RWPE1 (cell line): Measurements from ENCODE around the gene ELAVL1.

Experiments
- CTCF ChIA-PET: fragments of 350-600 bp; sonication (Branson Sonifier 250); formaldehyde crosslinking; extraction: SDS; loops from one replicate; lab custom pipeline; 2021; lab: Yijun Ruan, JAX
- POLR2A ChIA-PET: fragments of 400-600 bp; formaldehyde crosslinking; extraction: SDS; loops from one replicate; lab custom pipeline; 2020; ENCODE audit warnings: antibody characterized with exemption; ENCODE audit not compliant: low non-redundant PET; lab: Yijun Ruan, JAX
- DNase-seq: peaks from one replicate; pipeline ENCODE4 v3.0.0; 2012; ENCODE audit warnings: low spot score
- H3K27ac ChIP-seq: fragments of 450-650 bp; 2 replicates; pipeline ENCODE4 v1.5.1; 2017
- CTCF ChIP-seq: fragments of 450-650 bp; conservative IDR thresholded peaks from 2 replicates; pipeline ENCODE4 v1.5.1; 2017; ENCODE audit warnings: low read depth, mild to moderate bottlenecking

The ELAVL1 gene

GRCh38 chr19:8005534-8006256 is at the start of gene ELAVL1:
Gene ELAVL1, minus strand, starts transcription at chr19:8005641. Its CDS starts 13,826 bp downstream, at chr19:7991815.
- ChIA-PET POLR2A (interaction anchor here (1.1 to 2.4 kb wide), 2 partner anchors 16 to 62 kb away, joined by 3 to 6 read pairs; partner anchors contain the start of gene TIMM44), CTCF (interaction anchor here (1.2 kb wide), 1 partner anchor 61 kb away, joined by 5 read pairs; no protein-coding TSS in a partner anchor)
- DNase-seq: peak; percentile 91
- no peak for TF ChIP-seq CTCF
- peak within 1 kb of the TSS; percentile 81 for H3K27ac ChIP-seq

GRCh38 chr19:8054169-8054568 is 48.7 kb upstream of the ELAVL1 start:
- no peak for DNase-seq
- TF ChIP-seq CTCF: no peak
- ChIA-PET POLR2A (no interaction called here), CTCF (no interaction called here)
- no peak overlapping the region for H3K27ac ChIP-seq

GRCh38 chr19:8052464-8052859 is 47.0 kb upstream of the ELAVL1 start, which contains the start of gene CCL25:
Gene CCL25, plus strand, starts transcription at chr19:8052760. Its CDS starts 290 bp downstream, at chr19:8053050.
- no peak for DNase-seq
- no peak within 1 kb of the TSS for H3K27ac ChIP-seq
- POLR2A ChIA-PET: no interaction called here
- TF ChIP-seq CTCF: no peak
- CTCF ChIA-PET: no interaction called here

GRCh38 chr19:8050274-8051096 is 45.0 kb upstream of the ELAVL1 start:
- H3K27ac ChIP-seq: peak overlapping the region; percentile 5; the same call in 1 of the 2 replicates
- POLR2A ChIA-PET: no interaction called here
- TF ChIP-seq CTCF: no peak
- peak; percentile 93 for DNase-seq
- CTCF ChIA-PET: interaction anchor here (0.6 to 0.7 kb wide), 2 partner anchors 212 to 540 kb away, joined by 3 read pairs; no protein-coding TSS in a partner anchor

GRCh38 chr19:8046569-8047165 is 41.2 kb upstream of the ELAVL1 start:
- DNase-seq: no peak

More at GRCh38 chr19:8046569-8047165, 41.2 kb upstream of the ELAVL1 start:
- TF ChIP-seq CTCF: no peak
- ChIA-PET POLR2A (no interaction called here), CTCF (interaction anchor here (0.6 kb wide), 1 partner anchor 542 kb away, joined by 5 read pairs; no protein-coding TSS in a partner anchor)
- H3K27ac ChIP-seq: no peak overlapping the region
